ENCODE results near the gene FXYD2. TPM values are rescaled to one million over a fixed set of nuclear protein-coding genes. Genes with fewer than 3 reads are reported as not detected.

Gene FXYD2
- total RNA-seq, 1 experiment from 2014 or later: 1.4 TPM

- Mint-ChIP-seq H3K36me3 (no peaks in the 10 kb centered on the region), H3K4me3 (no peak overlapping the region), H3K9me3 (no peaks in the 10 kb centered on the region), H3K27me3 (ENCODE audit: low read depth) (no peaks in the 10 kb centered on the region), H3K4me1 (peaks cover 16% of the 10 kb centered on the region), H3K27ac (no peak overlapping the region)
- ChIA-PET POLR2A (no interaction called here), CTCF (interaction anchor here (4.2 kb wide), 1 partner anchor 108 kb away, joined by 17 read pairs; no protein-coding TSS in a partner anchor)
- DNase-seq (ENCODE audit: low spot score) (no peak), ATAC-seq (no peak)
- TF ChIP-seq SMAD4 (CRISPR knock-in tag; IDR thresholded peaks at IDR 0.05): no peak
- TF ChIP-seq NFATC4 (CRISPR knock-in tag; IDR thresholded peaks at IDR 0.05): no peak
- TF ChIP-seq HMGXB4 (CRISPR knock-in tag; IDR thresholded peaks at IDR 0.05): no peak
- TF ChIP-seq CREM (CRISPR knock-in tag; IDR thresholded peaks at IDR 0.05): no peak
- no peak for TF ChIP-seq NR2C2 (CRISPR knock-in tag; IDR thresholded peaks at IDR 0.05)
Observed at GRCh38 chr11:117838901-117839300, 14.4 kb upstream of the FXYD2 start.

DNA sequence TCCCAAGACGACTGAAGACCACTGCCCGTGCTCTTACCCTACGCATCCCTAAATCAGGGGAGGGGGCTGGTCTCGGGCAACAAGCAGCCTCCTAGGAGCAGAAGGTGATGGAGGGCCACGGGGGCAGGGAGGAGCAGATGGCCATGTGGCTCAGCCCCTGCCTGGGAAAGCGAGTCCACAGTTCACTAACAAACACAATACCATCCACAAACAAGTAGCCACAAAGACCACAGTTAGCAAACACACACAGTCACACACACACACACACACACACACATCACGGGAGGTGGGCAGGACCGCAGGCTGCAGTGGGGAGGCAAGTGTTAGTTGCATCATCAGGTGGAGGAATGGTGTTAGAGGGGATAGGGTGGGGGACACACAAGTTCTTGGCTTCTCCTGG lies 13.2 kb upstream of the FXYD2 start:
- Mint-ChIP-seq H3K9me3 (no peaks in the 10 kb centered on the region), H3K36me3 (no peaks in the 10 kb centered on the region), H3K4me1 (peaks cover 16% of the 10 kb centered on the region), H3K4me3 (no peak overlapping the region), H3K27me3 (ENCODE audit: low read depth) (no peaks in the 10 kb centered on the region), H3K27ac (no peak overlapping the region)
- ChIA-PET POLR2A (no interaction called here), CTCF (interaction anchor here (1.2 to 4.2 kb wide), 3 partner anchors 67 to 109 kb away, joined by 3 to 17 read pairs (median 4); no protein-coding TSS in a partner anchor)
- TF ChIP-seq, protein P1, sequence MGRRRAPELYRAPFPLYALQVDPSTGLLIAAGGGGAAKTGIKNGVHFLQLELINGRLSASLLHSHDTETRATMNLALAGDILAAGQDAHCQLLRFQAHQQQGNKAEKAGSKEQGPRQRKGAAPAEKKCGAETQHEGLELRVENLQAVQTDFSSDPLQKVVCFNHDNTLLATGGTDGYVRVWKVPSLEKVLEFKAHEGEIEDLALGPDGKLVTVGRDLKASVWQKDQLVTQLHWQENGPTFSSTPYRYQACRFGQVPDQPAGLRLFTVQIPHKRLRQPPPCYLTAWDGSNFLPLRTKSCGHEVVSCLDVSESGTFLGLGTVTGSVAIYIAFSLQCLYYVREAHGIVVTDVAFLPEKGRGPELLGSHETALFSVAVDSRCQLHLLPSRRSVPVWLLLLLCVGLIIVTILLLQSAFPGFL (CRISPR knock-in tag; IDR thresholded peaks at IDR 0.05; ENCODE audit: borderline replicate concordance): no peak
- TF ChIP-seq CREB1 (CRISPR knock-in tag; IDR thresholded peaks at IDR 0.05): no peak
- ATAC-seq: no peak
- DNase-seq (ENCODE audit: low spot score): no peak

DNA sequence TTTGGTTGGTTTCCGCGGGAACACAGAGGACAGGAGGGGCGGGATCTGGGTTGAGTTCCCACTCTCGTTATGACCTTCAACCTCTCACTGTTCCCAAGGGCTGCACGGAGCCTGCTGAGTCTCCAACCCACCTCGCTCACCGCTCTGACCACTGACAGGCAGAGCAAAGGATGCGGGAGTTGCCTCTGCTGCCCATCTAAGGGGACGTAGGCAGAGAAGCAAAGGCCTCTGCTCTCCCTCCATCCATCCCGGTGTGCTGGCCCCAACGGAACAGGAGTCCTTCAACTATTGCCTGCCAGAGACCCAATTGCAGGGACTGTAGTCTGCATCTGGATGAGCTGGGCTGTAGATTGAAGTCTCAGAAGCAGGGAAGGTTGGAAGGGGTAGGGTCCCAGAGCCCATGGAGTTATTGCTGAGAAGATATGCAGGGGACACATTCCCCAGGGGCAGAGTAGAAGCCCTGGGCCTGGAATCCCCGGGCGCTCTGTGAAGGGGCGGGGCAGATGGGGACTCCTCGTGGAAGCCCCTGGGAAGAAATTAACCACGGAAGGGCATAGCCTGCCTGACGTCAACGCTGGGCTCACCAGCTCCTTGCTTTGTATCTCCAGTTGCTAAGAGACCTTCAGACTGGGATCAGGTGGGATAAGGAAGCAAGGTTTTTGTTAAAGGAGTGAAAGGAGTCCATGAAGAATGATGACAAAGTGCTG lies 12.7 kb upstream of the FXYD2 start:
- DNase-seq (ENCODE audit: low spot score) (no peak), ATAC-seq (no peak)
- Mint-ChIP-seq H3K36me3 (no peaks in the 10 kb centered on the region), H3K27me3 (ENCODE audit: low read depth) (no peaks in the 10 kb centered on the region), H3K4me3 (no peak overlapping the region), H3K9me3 (no peaks in the 10 kb centered on the region), H3K4me1 (peaks cover 16% of the 10 kb centered on the region), H3K27ac (no peak overlapping the region)
- POLR2A ChIA-PET: no interaction called here
- TF ChIP-seq, protein P2, sequence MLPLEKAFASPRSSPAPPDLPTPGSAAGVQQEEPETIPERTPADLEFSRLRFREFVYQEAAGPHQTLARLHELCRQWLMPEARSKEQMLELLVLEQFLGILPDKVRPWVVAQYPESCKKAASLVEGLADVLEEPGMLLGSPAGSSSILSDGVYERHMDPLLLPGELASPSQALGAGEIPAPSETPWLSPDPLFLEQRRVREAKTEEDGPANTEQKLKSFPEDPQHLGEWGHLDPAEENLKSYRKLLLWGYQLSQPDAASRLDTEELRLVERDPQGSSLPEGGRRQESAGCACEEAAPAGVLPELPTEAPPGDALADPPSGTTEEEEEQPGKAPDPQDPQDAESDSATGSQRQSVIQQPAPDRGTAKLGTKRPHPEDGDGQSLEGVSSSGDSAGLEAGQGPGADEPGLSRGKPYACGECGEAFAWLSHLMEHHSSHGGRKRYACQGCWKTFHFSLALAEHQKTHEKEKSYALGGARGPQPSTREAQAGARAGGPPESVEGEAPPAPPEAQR (CRISPR knock-in tag; IDR thresholded peaks at IDR 0.05): no peak
- TF ChIP-seq TCF7 (CRISPR knock-in tag; IDR thresholded peaks at IDR 0.05; ENCODE audit: low read depth): no peak
- TF ChIP-seq, protein P3, sequence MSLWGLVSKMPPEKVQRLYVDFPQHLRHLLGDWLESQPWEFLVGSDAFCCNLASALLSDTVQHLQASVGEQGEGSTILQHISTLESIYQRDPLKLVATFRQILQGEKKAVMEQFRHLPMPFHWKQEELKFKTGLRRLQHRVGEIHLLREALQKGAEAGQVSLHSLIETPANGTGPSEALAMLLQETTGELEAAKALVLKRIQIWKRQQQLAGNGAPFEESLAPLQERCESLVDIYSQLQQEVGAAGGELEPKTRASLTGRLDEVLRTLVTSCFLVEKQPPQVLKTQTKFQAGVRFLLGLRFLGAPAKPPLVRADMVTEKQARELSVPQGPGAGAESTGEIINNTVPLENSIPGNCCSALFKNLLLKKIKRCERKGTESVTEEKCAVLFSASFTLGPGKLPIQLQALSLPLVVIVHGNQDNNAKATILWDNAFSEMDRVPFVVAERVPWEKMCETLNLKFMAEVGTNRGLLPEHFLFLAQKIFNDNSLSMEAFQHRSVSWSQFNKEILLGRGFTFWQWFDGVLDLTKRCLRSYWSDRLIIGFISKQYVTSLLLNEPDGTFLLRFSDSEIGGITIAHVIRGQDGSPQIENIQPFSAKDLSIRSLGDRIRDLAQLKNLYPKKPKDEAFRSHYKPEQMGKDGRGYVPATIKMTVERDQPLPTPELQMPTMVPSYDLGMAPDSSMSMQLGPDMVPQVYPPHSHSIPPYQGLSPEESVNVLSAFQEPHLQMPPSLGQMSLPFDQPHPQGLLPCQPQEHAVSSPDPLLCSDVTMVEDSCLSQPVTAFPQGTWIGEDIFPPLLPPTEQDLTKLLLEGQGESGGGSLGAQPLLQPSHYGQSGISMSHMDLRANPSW (CRISPR knock-in tag; conservative IDR thresholded peaks at IDR 0.05; ENCODE audit: low read depth): no peak
- TF ChIP-seq ESRRA (CRISPR knock-in tag; IDR thresholded peaks at IDR 0.05; ENCODE audit: borderline replicate concordance): no peak
- TF ChIP-seq SMAD4 (CRISPR knock-in tag; IDR thresholded peaks at IDR 0.05): no peak
- CTCF ChIA-PET: interaction anchor here (1.2 to 4.2 kb wide), 3 partner anchors 68 to 109 kb away, joined by 3 to 17 read pairs (median 4); no protein-coding TSS in a partner anchor

All from WTC11 (cell line).